MM.1S (cell line): ENCODE data around the gene ASCC2.

Source experiments
- DNase-seq: peaks from one replicate; pipeline ENCODE4 v3.0.0-alpha.2; 2015
- H2AFZ ChIP-seq: fragments of 300-600 bp; sonication (generic); 2 replicates; pipeline ENCODE4 v1.6.0; 2016; ENCODE audit warnings: antibody characterized with exemption, low read length
- H3F3A ChIP-seq: fragments of 300-600 bp; sonication (generic); 2 replicates; pipeline ENCODE4 v1.6.1; 2016; ENCODE audit warnings: mild to moderate bottlenecking, antibody characterized with exemption, low read length, moderate library complexity, mixed read lengths; ENCODE audit not compliant: insufficient read depth
- H3K27ac ChIP-seq: fragments of 300-600 bp; sonication (generic); 2 replicates; pipeline ENCODE4 v1.5.1; 2016; ENCODE audit warnings: mild to moderate bottlenecking, low read length
- H3K27me3 ChIP-seq: fragments of 300-600 bp; sonication (generic); replicated peaks from 2 replicates; pipeline ENCODE4 v1.6.0; 2016; ENCODE audit warnings: low read length; ENCODE audit not compliant: insufficient read depth
- H3K36me3 ChIP-seq: fragments of 300-600 bp; sonication (generic); replicated peaks from 2 replicates; pipeline ENCODE4 v1.6.1; 2016; ENCODE audit warnings: mild to moderate bottlenecking, low read length, mixed read lengths; ENCODE audit not compliant: insufficient read depth
- H3K4me1 ChIP-seq: fragments of 300-600 bp; sonication (generic); 2 replicates; pipeline ENCODE4 v1.6.1; 2016; ENCODE audit warnings: low read length, mixed read lengths
- H3K4me2 ChIP-seq: fragments of 300-600 bp; sonication (generic); 2 replicates; pipeline ENCODE4 v1.6.0; 2016; ENCODE audit warnings: low read depth, low read length
- H3K4me3 ChIP-seq: fragments of 300-600 bp; sonication (generic); 2 replicates; pipeline ENCODE4 v1.5.1; 2016; ENCODE audit warnings: low read length, mixed read lengths
- H3K79me2 ChIP-seq: fragments of 300-600 bp; sonication (generic); 2 replicates; pipeline ENCODE4 v1.6.1; 2016; ENCODE audit warnings: mixed run types, low read length, mixed read lengths
- H3K9ac ChIP-seq: fragments of 300-600 bp; sonication (generic); 2 replicates; pipeline ENCODE4 v1.6.1; 2016; ENCODE audit warnings: low read length, mixed read lengths
- H3K9me2 ChIP-seq: fragments of 300-600 bp; sonication (generic); replicated peaks from 2 replicates; pipeline ENCODE4 v1.6.1; 2016; ENCODE audit warnings: mild to moderate bottlenecking, low read length, mixed read lengths; ENCODE audit not compliant: insufficient read depth
- H3K9me3 ChIP-seq: fragments of 300-600 bp; sonication (generic); replicated peaks from 2 replicates; pipeline ENCODE4 v1.6.1; 2016; ENCODE audit warnings: mild to moderate bottlenecking, low read length, mixed read lengths; ENCODE audit not compliant: insufficient read depth
- H4K20me1 ChIP-seq: fragments of 300-600 bp; sonication (generic); 2 replicates; pipeline ENCODE4 v1.6.1; 2016; ENCODE audit warnings: mild to moderate bottlenecking, low read length, moderate library complexity, mixed read lengths; ENCODE audit not compliant: insufficient read depth
- EZH2 ChIP-seq: fragments of 300-600 bp; sonication (generic); optimal IDR thresholded peaks from 2 replicates; pipeline ENCODE3; 2017; ENCODE audit warnings: low read depth, mild to moderate bottlenecking, antibody characterized with exemption, low read length, mixed read lengths
- EZH2phosphoT487 ChIP-seq: fragments of 300-600 bp; sonication (generic); IDR thresholded peaks from 2 replicates; pipeline ENCODE4 v1.6.1; 2018; ENCODE audit warnings: antibody characterized with exemption, low read length
- TF ChIP-seq, protein P1 (sequence below): fragments of 300-600 bp; sonication (generic); IDR thresholded peaks from 2 replicates; pipeline ENCODE4 v1.5.1; 2016; ENCODE audit warnings: antibody characterized with exemption, low read length, mixed read lengths

ASCC2 gene

GRCh38 chr22:29753808-29754657 is 84.0 kb downstream of the ASCC2 start:
- H3K9me2 ChIP-seq: no peaks in the 10 kb centered on the region
- DNase-seq: no peak
- H3K4me1 ChIP-seq: peaks cover 4% of the 10 kb centered on the region; the same call in 1 of the 2 replicates
- no peak overlapping the region for H3K27ac ChIP-seq
- no peaks in the 10 kb centered on the region for H4K20me1 ChIP-seq
- H3K4me2 ChIP-seq: no peak overlapping the region
- no peak overlapping the region for H3K9ac ChIP-seq
- H3K36me3 ChIP-seq: no peaks in the 10 kb centered on the region
- H3F3A ChIP-seq: 0 out of 2 replicates have a peak, but pooled peaks cover 2% of the 10 kb centered on the region
- H3K4me3 ChIP-seq: no peak overlapping the region
- H3K79me2 ChIP-seq: no peaks in the 10 kb centered on the region
- no peaks in the 10 kb centered on the region for H3K9me3 ChIP-seq
- H2AFZ ChIP-seq: no peak overlapping the region
- TF ChIP-seq EZH2phosphoT487: no peak
- no peak for TF ChIP-seq EZH2
- TF ChIP-seq, protein P1, sequence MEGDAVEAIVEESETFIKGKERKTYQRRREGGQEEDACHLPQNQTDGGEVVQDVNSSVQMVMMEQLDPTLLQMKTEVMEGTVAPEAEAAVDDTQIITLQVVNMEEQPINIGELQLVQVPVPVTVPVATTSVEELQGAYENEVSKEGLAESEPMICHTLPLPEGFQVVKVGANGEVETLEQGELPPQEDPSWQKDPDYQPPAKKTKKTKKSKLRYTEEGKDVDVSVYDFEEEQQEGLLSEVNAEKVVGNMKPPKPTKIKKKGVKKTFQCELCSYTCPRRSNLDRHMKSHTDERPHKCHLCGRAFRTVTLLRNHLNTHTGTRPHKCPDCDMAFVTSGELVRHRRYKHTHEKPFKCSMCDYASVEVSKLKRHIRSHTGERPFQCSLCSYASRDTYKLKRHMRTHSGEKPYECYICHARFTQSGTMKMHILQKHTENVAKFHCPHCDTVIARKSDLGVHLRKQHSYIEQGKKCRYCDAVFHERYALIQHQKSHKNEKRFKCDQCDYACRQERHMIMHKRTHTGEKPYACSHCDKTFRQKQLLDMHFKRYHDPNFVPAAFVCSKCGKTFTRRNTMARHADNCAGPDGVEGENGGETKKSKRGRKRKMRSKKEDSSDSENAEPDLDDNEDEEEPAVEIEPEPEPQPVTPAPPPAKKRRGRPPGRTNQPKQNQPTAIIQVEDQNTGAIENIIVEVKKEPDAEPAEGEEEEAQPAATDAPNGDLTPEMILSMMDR: no peak
- H3K27me3 ChIP-seq: no peaks in the 10 kb centered on the region

GRCh38 chr22:29751669-29752068 is 86.4 kb downstream of the ASCC2 start:
- Histone ChIP-seq H3K4me3 (no peak overlapping the region), H3K9me3 (no peaks in the 10 kb centered on the region), H3K4me2 (no peak overlapping the region), H3K27me3 (no peaks in the 10 kb centered on the region), H2AFZ (no peak overlapping the region), H3F3A (0 out of 2 replicates have a peak, but pooled peaks cover 11% of the 10 kb centered on the region), H3K9me2 (no peaks in the 10 kb centered on the region), H3K4me1 (peaks cover 17% of the 10 kb centered on the region), H4K20me1 (no peaks in the 10 kb centered on the region), H3K9ac (no peak overlapping the region), H3K27ac (no peak overlapping the region), H3K36me3 (no peaks in the 10 kb centered on the region), H3K79me2 (no peaks in the 10 kb centered on the region)
- no peak for DNase-seq
- TF ChIP-seq, protein P1: no peak
- TF ChIP-seq EZH2phosphoT487 (no peak), EZH2 (no peak)

GRCh38 chr22:29750559-29751538 is 87.2 kb downstream of the ASCC2 start:
- Histone ChIP-seq H3K27me3 (no peaks in the 10 kb centered on the region), H3K4me1 (peaks cover 17% of the 10 kb centered on the region), H3K79me2 (no peaks in the 10 kb centered on the region), H3K9me2 (no peaks in the 10 kb centered on the region), H3K9ac (no peak overlapping the region), H3K9me3 (no peaks in the 10 kb centered on the region), H4K20me1 (no peaks in the 10 kb centered on the region), H3K36me3 (no peaks in the 10 kb centered on the region), H3F3A (0 out of 2 replicates have a peak, but pooled peaks cover 11% of the 10 kb centered on the region), H3K27ac (no peak overlapping the region), H3K4me3 (no peak overlapping the region), H3K4me2 (no peak overlapping the region), H2AFZ (no peak overlapping the region)
- no peak for TF ChIP-seq EZH2
- TF ChIP-seq EZH2phosphoT487: no peak
- TF ChIP-seq, protein P1: no peak
- DNase-seq: no peak
